HEK293 (cell line): ENCODE results near the gene RPL14.

Source experiments
- CTCF ChIP-seq: fragments of 450-650 bp; formaldehyde crosslinking; IDR thresholded peaks from 2 replicates; pipeline ENCODE4 v1.5.1; 2016; ENCODE audit warnings: missing biosample characterization, missing genetic modification characterization
- PBX3 ChIP-seq: sonication (generic); formaldehyde crosslinking; IDR thresholded peaks from 2 replicates; pipeline ENCODE4 v1.8.1; 2022; ENCODE audit warnings: mild to moderate bottlenecking, moderate library complexity, missing genetic modification reagents
- TRIM28 ChIP-seq: IDR thresholded peaks from 2 replicates; pipeline ENCODE4 v1.6.1; 2011; ENCODE audit warnings: low read length, control low read depth, borderline replicate concordance
- ZNF221 ChIP-seq: fragments of 450-650 bp; formaldehyde crosslinking; IDR thresholded peaks from 2 replicates; pipeline ENCODE4 v1.5.1; 2017; ENCODE audit warnings: missing biosample characterization, missing genetic modification characterization, borderline replicate concordance

GRCh38 chr3:40452876-40453730 is 4.0 kb upstream of the RPL14 start:
- TF ChIP-seq CTCF (tag by site-specific recombination) (peak; percentile 41; the same call in 1 of the 2 replicates), TRIM28 (no peak), ZNF221 (tag by site-specific recombination) (no peak), PBX3 (CRISPR knock-in tag) (no peak)
